Measurements from ENCODE around the gene CECR2. TPM values are rescaled to one million over a fixed set of nuclear protein-coding genes. Genes with fewer than 3 reads are reported as not detected.

Gene CECR2
- total RNA-seq, 1 experiment from 2014 or later: not detected

GRCh38 chr22:17606496-17606895, 237.2 kb downstream of the CECR2 start:
- no peak for DNase-seq (ENCODE audit: low spot score)

Other genes with a start within 250 kb of the CECR2 start
- gene TMEM121B, start 248.1 kb upstream of the CECR2 start, total RNA-seq (2014; rRNA removed; shearing (Covaris generic)): 0.05 and 0.24 TPM in 2 replicates
- gene HDHD5, start 210.2 kb upstream of the CECR2 start, total RNA-seq (2014; rRNA removed; shearing (Covaris generic)): 24.7 and 29.2 TPM in 2 replicates
- gene ADA2, start 150.0 kb upstream of the CECR2 start, total RNA-seq (2014; rRNA removed; shearing (Covaris generic)): not detected in 2 replicates
- 0.09 TPM in 1 of 2 replicates, not detected in the other for gene SLC25A18, start 194.0 kb downstream of the CECR2 start, total RNA-seq (2014; rRNA removed; shearing (Covaris generic))